GM18873 (cell line): ENCODE data around the gene PHGDH.

Experiments used
- ATAC-seq: cut with Tn5 transposase; IDR thresholded peaks from one replicate; pipeline ENCODE4 v1.9.1; 2021; ENCODE audit warnings: mild to moderate bottlenecking, moderate library complexity, moderate number of reproducible peaks; ENCODE audit not compliant: unreplicated experiment, low FRiP score

PHGDH gene

DNA sequence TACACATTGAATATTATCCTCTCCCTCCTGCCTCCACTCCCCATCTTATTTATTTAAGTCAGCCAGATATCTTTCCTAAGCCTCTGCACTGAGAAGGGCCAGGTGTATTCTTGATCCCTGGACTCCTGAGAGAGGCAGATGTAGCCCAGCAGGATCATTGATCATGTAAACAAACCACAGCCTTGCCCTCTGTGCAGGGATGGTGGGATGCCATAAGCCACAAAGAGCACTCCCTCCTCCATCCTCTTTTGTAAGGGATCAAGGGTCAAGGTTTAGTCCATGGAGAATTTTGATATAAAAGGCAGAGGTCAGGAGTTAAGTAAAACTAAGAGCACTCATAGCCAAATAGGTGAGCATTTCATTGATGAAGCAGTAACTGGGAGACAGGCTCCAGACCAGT is 17.3 kb downstream of the PHGDH start:
- no peak for ATAC-seq

DNA sequence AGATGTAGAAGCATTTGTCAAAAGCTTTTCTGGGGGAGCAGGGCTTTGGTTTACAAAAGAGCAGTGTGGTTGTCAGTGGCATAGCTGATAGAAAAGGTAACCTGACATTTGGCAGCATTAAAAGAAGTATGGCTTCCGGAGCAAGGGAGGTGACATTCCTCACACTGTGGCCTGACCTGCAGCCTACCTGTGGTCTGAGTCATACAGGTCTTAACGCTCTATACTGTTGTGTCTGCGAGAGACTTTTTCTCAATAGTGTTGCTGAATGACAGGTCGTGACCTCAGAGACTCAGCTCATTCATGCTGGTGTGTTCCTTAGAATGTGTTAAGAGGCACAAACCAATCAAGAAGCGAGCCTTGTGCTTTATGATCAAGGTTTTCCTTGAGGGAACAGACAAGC is 19.3 kb downstream of the PHGDH start:
- no peak for ATAC-seq

DNA sequence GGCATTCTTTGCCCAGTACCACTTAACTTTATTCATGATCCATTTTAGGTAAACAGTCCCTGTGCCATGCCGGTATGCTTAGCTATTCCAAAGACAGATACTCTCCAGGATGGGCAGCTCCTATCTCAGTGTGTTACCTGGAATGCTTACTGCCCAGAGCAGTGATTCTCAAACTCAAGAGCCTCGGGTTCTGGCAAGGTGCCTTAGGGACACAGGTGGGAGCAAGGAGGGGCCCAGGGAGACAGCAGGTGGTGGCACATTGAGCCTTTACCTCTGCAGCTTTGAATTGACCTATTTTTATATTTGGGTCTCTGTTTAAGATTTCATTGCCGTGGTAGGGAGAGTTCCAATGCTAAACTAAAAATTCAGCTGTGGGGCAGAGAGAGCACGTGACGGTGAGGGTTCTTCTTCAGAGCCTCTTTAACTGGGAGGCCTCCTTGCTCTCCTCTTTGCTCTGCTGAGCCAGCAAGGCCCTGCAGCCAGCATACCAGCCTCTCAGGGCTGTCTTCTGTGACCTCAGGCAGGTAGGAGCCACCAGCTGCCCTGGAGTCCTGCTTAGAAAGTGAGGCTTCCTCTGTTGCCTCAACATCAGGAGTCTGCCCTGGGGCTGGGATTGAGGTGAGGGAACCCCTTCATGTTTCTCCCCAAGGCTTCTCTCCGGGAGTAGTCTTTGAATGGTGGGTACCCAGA is 20.2 kb downstream of the PHGDH start:
- no peak for ATAC-seq

- no peak for ATAC-seq
Measured at GRCh38 chr1:119732465-119733168, 20.9 kb downstream of the PHGDH start.

DNA sequence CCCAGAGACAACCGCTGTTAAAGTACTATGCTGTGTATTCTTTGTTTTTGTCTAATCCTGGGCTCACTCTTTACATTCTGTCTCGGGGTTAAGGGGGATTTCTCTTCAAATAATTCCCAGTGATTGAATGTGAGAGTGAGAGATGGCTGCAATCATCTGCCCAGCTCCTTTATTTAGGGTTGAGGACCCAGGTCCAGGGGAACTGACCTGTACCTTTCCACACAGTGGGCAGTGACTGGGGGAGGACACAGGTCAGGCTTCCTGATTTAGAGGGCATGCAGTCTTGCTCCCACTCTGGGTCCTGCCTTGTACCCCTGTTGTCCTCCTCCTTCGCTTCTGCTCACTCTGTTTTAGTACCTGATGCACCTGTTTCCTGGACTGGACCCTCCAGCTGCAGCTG is 22.0 kb downstream of the PHGDH start:
- ATAC-seq = no peak

GRCh38 chr1:119735217-119735616 is 23.5 kb downstream of the PHGDH start:
- no peak for ATAC-seq

- no peak for ATAC-seq
Measured at GRCh38 chr1:119736649-119737039, 24.9 kb downstream of the PHGDH start.

- ATAC-seq = no peak
Measured at GRCh38 chr1:119737040-119737682, 25.4 kb downstream of the PHGDH start.

GRCh38 chr1:119738100-119738720 is 26.5 kb downstream of the PHGDH start:
- ATAC-seq = no peak

- ATAC-seq = no peak
Measured at GRCh38 chr1:119739150-119739549, 27.4 kb downstream of the PHGDH start.

- no peak for ATAC-seq
Measured at GRCh38 chr1:119740261-119740660, 28.5 kb downstream of the PHGDH start.

GRCh38 chr1:119740896-119741780 is 29.4 kb downstream of the PHGDH start:
- no peak for ATAC-seq

GRCh38 chr1:119742202-119742601 is 30.5 kb downstream of the PHGDH start:
- ATAC-seq = no peak

- ATAC-seq = no peak
Measured at GRCh38 chr1:119742677-119743076, 30.9 kb downstream of the PHGDH start.

DNA sequence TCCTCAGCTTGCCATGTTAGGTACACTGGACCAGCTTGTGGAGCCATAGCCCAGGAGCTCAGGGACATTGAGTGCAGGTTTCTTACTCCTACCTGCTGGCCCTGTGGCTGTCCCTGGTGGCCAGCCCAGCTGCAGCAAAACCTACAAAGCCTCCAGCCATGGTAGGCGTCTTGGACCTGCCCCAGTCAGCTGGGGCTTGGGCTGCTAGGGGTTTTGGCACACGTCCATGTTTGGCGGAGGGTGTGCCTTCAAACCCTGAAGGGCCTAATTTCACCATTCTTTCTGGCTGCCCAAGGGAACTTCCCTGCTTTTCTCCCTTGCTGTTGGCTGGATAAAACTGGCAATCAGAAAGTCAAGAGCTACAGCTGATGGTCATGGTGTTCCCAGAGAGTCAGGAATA is 31.6 kb downstream of the PHGDH start:
- no peak for ATAC-seq

DNA sequence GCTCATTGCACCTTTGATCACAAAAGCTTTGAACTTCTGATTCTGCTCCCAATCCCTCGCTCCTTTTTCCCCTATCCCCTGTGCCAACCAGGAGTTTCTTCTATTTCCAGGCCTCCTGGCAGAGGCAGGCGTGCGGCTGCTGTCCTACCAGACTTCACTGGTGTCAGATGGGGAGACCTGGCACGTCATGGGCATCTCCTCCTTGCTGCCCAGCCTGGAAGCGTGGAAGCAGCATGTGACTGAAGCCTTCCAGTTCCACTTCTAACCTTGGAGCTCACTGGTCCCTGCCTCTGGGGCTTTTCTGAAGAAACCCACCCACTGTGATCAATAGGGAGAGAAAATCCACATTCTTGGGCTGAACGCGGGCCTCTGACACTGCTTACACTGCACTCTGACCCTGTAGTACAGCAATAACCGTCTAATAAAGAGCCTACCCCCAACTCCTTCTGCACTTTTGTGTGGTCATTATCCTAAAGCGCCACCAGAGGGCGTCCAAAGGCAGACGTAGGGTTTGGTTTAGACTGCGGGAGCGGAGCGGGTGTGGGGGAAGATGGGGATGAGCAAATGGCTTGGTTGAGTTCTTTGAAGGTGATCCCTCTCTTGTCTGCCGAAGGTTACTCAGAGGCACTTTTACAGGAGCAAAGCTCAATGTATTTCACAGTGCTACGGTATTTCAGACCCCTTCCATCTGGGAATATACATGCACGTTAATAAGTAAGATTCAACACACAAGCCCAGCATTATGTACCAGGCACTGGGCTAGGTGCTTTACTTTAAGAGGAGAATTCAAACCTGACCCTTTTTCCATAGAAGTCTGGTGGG is 32.3 kb downstream of the PHGDH start:
- no peak for ATAC-seq

GRCh38 chr1:119744598-119744942 is 32.8 kb downstream of the PHGDH start:
- ATAC-seq = no peak

GRCh38 chr1:119745034-119745433 is 33.3 kb downstream of the PHGDH start:
- ATAC-seq = no peak

- no peak for ATAC-seq
Measured at GRCh38 chr1:119747451-119747850, 35.7 kb downstream of the PHGDH start.

- no peak for ATAC-seq
Measured at GRCh38 chr1:119748040-119748439, 36.3 kb downstream of the PHGDH start.
